ENCODE results near the gene GNAZ.

GNAZ gene

DNA sequence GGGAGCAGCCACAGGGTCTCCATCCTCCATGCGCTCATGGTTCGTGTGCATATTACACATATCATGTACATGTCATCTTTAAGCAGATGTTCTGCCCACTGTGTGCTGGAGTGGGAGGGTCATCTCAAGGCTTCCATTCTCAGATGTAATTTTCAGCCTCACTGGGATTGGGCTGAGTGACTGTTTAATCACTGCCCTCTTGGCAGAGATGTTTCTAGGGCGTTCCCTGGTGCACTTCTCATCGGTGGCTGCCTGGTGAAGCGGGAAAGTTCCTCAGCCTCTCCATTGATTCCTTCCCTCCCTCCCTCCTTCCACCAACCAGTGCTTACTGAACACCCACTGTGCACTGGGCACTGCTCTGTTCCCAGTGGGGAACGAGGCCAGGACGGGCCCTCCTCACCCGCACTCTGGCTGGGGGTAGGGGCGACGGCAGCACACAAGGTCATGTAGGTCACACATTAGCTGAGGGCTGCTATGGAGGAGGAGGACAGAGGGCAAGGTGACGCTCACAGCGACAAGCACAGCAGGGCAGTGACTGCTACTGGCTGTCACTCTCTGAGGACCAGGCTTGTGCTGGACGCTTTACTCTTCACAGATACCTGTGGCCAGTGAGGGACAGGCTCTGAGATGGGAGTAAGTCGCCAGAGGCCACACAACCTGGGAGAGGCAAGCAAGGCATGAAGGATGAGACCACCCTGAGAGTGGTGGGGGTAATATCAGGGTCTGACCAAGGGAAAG, 22.9 kb downstream of the GNAZ start:
- TF ChIP-seq POLR2A (IDR thresholded peaks at IDR 0.05; ENCODE audit: low read depth, low read length): no peak

DNA sequence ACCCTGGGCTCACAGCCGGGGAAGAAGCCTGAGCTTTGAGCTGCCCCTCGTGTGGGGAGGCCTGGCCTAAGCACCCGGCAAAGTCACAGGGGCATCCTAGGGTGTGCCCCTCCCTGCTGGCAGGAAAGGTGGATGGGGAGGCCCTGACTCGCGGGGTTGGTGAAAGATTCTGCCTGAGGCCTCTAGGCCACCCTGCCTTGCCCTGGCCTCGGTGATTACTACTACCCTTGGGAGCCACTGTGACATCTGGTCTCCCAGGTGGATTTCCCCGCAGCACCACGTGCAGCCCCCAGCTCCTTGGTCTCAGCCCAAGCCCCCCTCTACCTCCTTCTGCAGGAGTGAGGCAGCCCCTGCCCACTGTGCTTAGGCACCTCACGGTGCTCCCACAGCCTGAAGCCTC, 23.9 kb downstream of the GNAZ start:
- FAIRE-seq (no peak), DNase-seq (ENCODE audit: insufficient read length, low spot score) (no peak)
- TF ChIP-seq POLR2A (IDR thresholded peaks at IDR 0.05; ENCODE audit: low read depth, low read length): no peak

More for the DNA sequence above, 22.9 kb downstream of the GNAZ start:
- FAIRE-seq: no peak
- DNase-seq (ENCODE audit: insufficient read length, low spot score): no peak

DNA sequence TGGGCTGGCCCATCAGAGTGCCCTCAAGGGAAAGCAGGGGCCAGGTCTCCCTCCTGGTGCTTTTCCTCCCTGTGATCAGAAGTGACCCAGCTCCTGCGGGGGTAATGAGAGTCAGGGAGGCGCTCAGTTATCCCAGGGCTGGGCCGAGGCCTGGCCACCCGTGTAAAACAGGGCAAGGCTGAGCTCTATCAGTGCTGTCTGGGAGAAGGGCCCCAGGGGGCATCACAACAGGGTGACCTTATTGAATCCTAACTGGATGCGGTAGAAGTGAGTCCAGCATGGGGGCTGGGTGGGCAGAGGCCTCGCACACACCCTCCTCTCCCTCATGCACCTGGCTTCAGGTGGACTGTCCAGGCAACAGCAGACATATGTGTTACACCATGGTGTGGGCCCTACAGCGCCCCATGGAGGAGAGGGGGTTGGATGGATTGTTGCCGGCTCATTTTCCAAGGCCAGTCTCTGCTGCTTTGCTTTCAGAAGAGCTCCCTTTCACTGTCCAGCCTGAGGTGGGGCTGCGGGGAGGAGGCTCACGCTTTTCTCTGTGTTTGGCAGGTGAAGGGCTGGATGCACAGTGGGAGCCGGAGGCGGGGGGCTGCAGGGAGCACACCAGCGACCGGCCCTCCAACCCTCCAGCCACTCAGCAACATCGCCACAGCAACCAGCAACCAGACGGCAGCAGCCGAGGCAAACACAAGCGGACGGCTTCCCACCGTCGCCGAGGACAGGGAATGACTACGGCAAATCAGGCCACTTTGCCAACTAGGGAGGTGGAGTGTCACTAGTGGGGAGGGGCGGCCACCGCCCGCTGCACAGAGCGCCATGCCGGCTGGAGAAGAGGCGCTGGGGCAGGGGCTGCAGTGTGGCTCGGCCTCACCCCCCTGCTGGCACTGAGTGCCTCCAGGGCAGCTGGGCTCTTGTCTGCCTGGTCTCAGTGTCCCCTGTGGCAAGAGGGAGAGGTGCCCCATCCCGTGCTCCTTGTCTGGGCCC, 24.7 kb downstream of the GNAZ start:
- TF ChIP-seq POLR2A (IDR thresholded peaks at IDR 0.05; ENCODE audit: low read depth, low read length): no peak
- FAIRE-seq (no peak), DNase-seq (ENCODE audit: insufficient read length, low spot score) (no peak)

DNA sequence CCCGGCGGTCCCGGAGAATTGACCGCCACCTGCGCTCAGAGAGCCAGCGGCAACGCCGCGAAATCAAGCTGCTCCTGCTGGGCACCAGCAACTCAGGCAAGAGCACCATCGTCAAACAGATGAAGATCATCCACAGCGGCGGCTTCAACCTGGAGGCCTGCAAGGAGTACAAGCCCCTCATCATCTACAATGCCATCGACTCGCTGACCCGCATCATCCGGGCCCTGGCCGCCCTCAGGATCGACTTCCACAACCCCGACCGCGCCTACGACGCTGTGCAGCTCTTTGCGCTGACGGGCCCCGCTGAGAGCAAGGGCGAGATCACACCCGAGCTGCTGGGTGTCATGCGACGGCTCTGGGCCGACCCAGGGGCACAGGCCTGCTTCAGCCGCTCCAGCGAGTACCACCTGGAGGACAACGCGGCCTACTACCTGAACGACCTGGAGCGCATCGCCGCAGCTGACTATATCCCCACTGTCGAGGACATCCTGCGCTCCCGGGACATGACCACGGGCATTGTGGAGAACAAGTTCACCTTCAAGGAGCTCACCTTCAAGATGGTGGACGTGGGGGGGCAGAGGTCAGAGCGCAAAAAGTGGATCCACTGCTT, 25.5 kb downstream of the GNAZ start:
- DNase-seq (ENCODE audit: insufficient read length, low spot score) (no peak), FAIRE-seq (no peak)
- no peak for TF ChIP-seq POLR2A (IDR thresholded peaks at IDR 0.05; ENCODE audit: low read depth, low read length)

DNA sequence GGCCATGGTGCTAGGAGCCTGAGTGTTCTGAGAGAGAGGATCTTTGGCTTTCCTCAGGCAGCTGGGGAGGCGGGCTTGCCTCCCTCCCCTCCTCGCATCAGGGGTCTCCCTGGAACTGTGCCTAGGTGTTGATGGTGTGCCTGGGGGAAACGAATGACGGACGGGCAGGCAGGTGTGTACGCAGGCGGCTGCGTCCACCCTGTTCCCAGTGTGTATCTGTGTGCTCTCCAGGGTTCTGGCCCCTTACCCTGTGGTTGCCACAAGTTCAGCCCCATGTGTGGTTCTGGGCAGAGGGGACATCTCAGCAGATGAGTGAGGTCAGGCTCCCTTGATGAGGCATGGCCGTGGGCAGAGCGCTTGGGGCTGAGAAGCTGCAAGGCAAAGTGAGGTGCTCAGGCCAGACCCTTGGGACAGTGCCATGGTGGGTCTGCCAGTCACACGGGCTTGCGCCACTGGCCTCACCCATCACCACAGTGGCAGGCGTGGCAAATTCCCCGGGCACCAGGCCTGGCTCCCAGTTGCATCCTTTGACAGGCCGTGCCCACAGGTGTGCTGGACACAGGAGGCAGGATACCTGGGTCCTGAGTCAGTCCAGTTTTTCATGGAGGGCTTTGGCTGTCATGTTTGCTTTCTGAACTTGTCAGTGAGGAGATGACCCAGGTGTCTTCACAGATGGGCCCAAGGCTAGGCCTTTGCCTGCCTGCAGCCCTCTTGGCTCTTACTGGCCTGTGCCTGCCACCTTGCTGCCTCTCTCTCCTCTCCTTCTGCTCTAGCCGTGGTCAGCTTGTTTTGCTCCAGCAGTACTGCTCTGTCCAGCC, 27.3 kb downstream of the GNAZ start:
- no peak for DNase-seq (ENCODE audit: insufficient read length, low spot score)
- TF ChIP-seq POLR2A (IDR thresholded peaks at IDR 0.05; ENCODE audit: low read depth, low read length): no peak
- FAIRE-seq: no peak

DNA sequence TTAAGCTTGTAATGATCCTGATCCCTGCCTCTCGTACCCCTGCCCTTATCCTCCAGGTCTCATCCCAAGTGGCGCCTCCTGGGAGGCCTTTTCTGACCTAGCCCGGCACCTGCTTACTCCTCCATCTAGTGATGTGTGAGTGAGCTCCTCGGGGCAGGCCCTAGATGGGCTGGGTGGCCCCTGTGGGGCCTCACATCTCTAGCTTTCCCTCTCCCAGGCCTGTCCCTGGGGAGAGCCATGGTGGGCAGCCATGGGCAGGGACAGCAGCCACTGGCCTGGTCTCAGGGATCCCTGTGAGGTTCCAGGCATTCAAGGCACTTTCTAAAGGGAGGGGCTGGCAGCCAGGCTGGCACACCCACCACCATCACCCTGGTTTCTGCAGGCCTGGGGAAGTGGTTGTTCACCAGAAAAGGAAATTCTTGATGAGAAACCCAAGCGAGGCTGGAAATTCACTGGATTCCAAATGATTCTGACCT, 27.9 kb downstream of the GNAZ start:
- FAIRE-seq (no peak), DNase-seq (ENCODE audit: insufficient read length, low spot score) (no peak)
- TF ChIP-seq POLR2A (IDR thresholded peaks at IDR 0.05; ENCODE audit: low read depth, low read length): no peak

DNA sequence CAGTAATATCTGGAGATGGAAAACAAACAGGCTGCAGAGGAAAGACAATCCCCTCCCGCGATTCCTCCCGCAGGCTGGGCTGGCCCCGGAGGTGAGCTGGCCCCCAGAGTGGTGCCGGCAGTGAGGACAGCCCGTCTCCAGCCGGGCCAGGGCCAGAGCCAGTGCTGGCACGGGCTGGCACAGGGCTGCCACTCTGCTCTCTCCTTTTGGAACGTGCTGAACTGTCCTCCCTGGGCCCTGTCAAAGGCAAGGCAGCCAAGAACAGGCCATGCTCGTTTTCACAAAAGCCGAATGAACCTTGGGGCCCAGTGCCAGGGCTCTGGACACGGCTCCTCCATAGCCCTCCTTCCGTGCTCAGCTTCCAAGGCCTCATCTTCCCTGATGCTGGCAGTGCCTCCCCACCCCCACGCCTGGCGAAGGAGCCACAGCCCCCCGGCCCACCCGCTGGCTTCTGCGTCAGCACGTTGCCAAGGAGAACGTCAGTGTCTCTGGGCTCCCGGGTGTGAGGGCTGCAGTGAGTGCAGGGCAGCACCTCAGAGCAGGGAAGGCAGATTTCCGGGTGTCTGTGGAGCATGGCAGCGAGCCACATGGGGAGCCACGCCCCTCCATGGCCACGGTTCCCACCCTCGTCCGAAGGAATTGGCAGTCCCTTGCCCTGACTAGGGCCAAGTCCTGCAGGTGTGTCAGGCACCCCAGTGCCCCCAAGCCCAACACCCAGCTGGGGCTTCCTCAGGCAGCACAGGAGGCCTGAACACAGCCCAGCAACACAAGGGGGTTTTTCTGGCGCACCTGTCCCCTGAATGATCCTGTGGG, 28.6 kb downstream of the GNAZ start:
- no peak for TF ChIP-seq POLR2A (IDR thresholded peaks at IDR 0.05; ENCODE audit: low read depth, low read length)
- FAIRE-seq (no peak), DNase-seq (ENCODE audit: insufficient read length, low spot score) (no peak)

DNA sequence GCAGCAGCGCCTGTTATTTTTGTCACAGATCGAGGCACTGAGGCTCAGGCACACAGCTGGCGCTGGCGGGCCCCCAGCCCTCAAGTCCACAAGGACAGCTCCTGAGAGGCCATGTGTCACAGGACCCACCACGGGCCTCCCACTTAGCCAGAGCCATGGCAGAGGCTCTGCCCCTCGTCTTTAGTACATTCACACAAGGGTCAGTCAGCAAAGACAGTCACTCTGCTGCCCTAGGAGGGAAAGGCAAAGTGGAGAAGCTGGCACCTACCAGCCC, 29.1 kb downstream of the GNAZ start:
- DNase-seq (ENCODE audit: insufficient read length, low spot score): no peak
- TF ChIP-seq POLR2A (IDR thresholded peaks at IDR 0.05; ENCODE audit: low read depth, low read length): no peak
- FAIRE-seq: no peak

DNA sequence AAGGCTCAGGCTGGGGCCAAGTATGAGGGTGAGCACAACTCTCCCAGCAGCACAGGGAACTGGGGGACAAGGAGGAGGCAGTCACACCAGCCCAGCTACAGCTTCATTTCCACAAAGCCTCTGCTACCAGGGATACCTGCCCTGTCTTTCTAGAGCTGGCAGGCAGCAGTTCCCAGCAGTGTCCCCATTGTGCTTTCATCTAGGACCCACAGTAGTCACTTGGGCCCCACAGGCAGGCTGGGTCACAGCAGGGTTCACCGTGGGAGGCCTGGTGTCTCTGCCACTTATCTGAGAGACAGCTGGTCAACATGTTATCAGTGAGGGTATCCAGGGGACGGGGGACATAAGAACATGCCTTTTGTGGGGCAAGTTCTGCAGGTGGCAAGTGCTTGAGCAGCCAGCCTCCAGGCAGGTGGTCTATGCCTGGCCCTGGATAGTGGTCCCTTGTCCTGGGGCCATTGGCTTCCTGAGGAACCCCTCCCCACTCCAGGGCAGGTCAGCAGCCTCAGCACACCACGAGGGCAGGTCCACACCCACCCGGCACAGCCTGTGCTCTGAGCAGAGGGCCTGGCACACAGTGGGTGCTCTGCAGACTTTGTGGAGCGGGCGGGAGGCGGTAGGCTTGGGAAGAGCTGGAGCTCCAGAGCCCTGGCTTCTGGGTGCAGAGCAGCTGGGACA, 29.9 kb downstream of the GNAZ start:
- FAIRE-seq: no peak
- no peak for TF ChIP-seq POLR2A (IDR thresholded peaks at IDR 0.05; ENCODE audit: low read depth, low read length)
- DNase-seq (ENCODE audit: insufficient read length, low spot score): no peak

DNA sequence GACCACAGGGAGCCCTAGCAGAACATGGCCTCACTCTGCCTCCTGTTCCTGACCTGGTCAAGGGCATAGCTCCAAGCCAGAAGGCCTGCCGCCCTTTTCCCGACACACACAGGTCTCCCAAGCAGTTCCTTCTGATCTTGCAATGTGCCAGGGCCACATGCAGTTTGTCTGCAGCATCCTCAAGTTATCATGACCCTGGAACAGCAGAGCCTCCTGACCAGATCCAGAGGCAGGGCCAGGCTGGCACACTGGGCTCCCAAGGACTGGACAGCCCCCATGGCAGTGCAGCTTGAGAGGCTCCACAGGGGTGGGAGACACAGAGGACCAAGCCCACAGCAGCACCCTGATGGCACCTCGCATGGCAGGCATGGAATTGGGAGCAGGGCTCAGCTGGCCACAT, 31.2 kb downstream of the GNAZ start:
- DNase-seq (ENCODE audit: insufficient read length, low spot score) (no peak), FAIRE-seq (no peak)
- TF ChIP-seq POLR2A (IDR thresholded peaks at IDR 0.05; ENCODE audit: low read depth, low read length): no peak

DNA sequence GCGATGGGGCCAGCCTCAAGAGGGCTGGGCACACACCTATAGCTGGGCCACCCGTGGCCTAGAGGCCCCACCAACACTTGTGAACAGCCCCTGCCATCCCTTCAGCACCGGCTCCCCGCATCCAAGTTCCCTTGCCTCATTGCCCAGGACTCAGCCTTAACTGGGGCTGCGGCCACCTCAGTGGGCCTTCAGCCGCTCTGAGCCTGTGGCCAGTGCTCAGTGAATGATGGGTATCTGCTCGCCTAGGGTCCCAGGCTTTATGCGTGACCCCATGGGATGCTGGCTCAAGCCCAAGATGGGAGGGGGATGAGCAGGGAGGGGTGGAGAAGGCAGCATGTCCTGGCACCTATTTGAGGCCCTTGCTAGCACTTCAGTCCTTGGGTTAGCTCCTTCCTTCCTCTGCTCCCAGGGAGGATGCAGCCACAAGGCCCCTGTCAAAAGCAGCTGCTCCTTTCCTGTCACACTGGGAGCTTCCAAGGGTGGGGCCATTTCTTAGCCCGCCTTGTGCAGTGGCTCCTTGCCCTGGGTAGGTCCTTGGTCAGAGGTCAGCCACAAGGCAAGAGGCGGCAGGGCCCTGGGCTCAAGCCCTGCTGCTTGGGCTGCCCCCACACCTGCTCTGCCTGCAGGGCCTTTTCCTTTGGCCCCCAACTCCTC, 31.8 kb downstream of the GNAZ start:
- DNase-seq (ENCODE audit: insufficient read length, low spot score): no peak
- FAIRE-seq: no peak
- TF ChIP-seq POLR2A (IDR thresholded peaks at IDR 0.05; ENCODE audit: low read depth, low read length): no peak

DNA sequence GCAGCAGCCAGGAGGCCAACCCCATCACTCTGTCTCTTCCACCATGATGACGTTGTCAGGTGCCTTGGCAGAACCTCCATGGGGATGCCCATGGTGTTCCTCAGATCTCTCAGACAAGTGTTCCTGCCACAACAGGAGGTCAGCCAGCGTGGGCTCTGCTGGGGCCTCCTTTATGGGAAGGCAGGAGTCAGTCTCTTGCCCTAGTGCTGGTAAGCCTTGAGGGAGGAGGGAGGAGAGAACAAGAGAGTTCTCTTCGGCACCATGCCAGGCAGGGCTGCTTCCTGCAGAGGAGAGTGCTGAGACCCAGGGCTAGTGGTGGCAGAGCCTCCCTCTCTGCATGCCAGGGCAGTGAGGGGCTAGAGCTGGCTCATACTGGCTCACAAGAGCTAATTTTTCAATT, 32.5 kb downstream of the GNAZ start:
- DNase-seq (ENCODE audit: insufficient read length, low spot score) (no peak), FAIRE-seq (no peak)
- no peak for TF ChIP-seq POLR2A (IDR thresholded peaks at IDR 0.05; ENCODE audit: low read depth, low read length)
